GM19043 (cell line): ENCODE measurements around the gene FNTB.

Experiments used
- ATAC-seq: cut with Tn5 transposase; IDR thresholded peaks from one replicate; pipeline ENCODE4 v1.9.1; 2021; ENCODE audit warnings: low read depth; ENCODE audit not compliant: unreplicated experiment

FNTB gene

GRCh38 chr14:65043893-65044595, 57.3 kb downstream of the FNTB start:
- ATAC-seq: no peak

- ATAC-seq: no peak
These were observed 57.9 kb downstream of the FNTB start for GRCh38 chr14:65044596-65044959.

- ATAC-seq: no peak
These were observed 58.3 kb downstream of the FNTB start for GRCh38 chr14:65045006-65045405.

GRCh38 chr14:65045709-65046108, 59.0 kb downstream of the FNTB start:
- no peak for ATAC-seq

GRCh38 chr14:65052832-65053231, 66.1 kb downstream of the FNTB start:
- ATAC-seq: no peak

- ATAC-seq: no peak
These were observed 66.8 kb downstream of the FNTB start for GRCh38 chr14:65053466-65053865.

- no peak for ATAC-seq
These were observed 67.9 kb downstream of the FNTB start for GRCh38 chr14:65054471-65055085.

- ATAC-seq: no peak
These were observed 71.0 kb downstream of the FNTB start for GRCh38 chr14:65057695-65058094.

- ATAC-seq: no peak
These were observed 75.7 kb downstream of the FNTB start for GRCh38 chr14:65062096-65063075.

- ATAC-seq: no peak
These were observed 79.0 kb downstream of the FNTB start for GRCh38 chr14:65065719-65066118.

- no peak for ATAC-seq
These were observed 83.2 kb downstream of the FNTB start for GRCh38 chr14:65069874-65070413.

GRCh38 chr14:65070471-65070976, 83.8 kb downstream of the FNTB start:
- ATAC-seq: no peak

GRCh38 chr14:65071544-65071943, 84.8 kb downstream of the FNTB start:
- ATAC-seq: no peak

- no peak for ATAC-seq
These were observed 85.6 kb downstream of the FNTB start for GRCh38 chr14:65072256-65072655.

- no peak for ATAC-seq
These were observed 86.2 kb downstream of the FNTB start for GRCh38 chr14:65072937-65073336.

GRCh38 chr14:65073605-65074201, 87.0 kb downstream of the FNTB start:
- ATAC-seq: no peak

GRCh38 chr14:65074449-65075150, 87.9 kb downstream of the FNTB start:
- no peak for ATAC-seq

GRCh38 chr14:65075628-65076325, 89.1 kb downstream of the FNTB start:
- ATAC-seq: no peak

- ATAC-seq: no peak
These were observed 90.6 kb downstream of the FNTB start for GRCh38 chr14:65077318-65077717.
